Lower leg skin (tissue), 3 donors: ENCODE measurements around the gene RBBP8.

Source experiments
- POLR2A ChIP-seq, 2 donors: fragments of 450-650 bp; IDR thresholded peaks; one replicate each; pipeline ENCODE4 v1.6.1; 2016 to 2017; ENCODE audit warnings: antibody characterized with exemption in 2 of 2, mild to moderate bottlenecking in 1 of 2, moderate library complexity in 1 of 2
- TF ChIP-seq, protein P1 (sequence below), 3 donors: fragments of 450-650 bp; IDR thresholded peaks; one replicate each; pipeline ENCODE4 v1.5.1; 2016; ENCODE audit warnings: antibody characterized with exemption in 3 of 3, mild to moderate bottlenecking in 3 of 3, moderate library complexity in 2 of 3

GRCh38 chr18:22981274-22982133 lies 48.4 kb downstream of the RBBP8 start:
- TF ChIP-seq POLR2A (IDR thresholded peaks at IDR 0.05): no peak
- TF ChIP-seq, protein P1, sequence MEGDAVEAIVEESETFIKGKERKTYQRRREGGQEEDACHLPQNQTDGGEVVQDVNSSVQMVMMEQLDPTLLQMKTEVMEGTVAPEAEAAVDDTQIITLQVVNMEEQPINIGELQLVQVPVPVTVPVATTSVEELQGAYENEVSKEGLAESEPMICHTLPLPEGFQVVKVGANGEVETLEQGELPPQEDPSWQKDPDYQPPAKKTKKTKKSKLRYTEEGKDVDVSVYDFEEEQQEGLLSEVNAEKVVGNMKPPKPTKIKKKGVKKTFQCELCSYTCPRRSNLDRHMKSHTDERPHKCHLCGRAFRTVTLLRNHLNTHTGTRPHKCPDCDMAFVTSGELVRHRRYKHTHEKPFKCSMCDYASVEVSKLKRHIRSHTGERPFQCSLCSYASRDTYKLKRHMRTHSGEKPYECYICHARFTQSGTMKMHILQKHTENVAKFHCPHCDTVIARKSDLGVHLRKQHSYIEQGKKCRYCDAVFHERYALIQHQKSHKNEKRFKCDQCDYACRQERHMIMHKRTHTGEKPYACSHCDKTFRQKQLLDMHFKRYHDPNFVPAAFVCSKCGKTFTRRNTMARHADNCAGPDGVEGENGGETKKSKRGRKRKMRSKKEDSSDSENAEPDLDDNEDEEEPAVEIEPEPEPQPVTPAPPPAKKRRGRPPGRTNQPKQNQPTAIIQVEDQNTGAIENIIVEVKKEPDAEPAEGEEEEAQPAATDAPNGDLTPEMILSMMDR (IDR thresholded peaks at IDR 0.05): no peak
